Measurements from ENCODE around the gene GPR12.
"Not testable (repeated sequence)": the region's sequence is repeated elsewhere in the genome, so short reads cannot be mapped to it uniquely, and the experiment has no call there.

DNA sequence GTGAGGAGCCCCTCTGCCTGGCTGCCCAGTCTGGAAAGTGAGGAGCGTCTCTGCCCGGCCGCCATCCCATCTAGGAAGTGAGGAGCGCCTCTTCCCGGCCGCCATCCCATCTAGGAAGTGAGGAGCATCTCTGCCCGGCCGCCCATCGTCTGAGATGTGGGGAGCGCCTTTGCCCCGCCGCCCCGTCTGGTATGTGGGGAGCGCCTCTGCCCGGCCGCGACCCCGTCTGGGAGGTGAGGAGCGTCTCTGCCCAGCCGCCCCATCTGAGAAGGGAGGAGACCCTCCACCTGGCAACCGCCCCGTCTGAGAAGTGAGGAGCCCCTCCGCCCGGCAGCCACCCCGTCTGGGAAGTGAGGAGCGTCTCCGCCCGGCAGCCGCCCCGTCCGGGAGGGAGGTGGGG lies 37.0 kb downstream of the GPR12 start:
- TF ChIP-seq TAF1 (IDR thresholded peaks at IDR 0.05; ENCODE audit: low read depth, low read length); POLR2A (IDR thresholded peaks at IDR 0.05; ENCODE audit: low read depth, low read length); POLR2AphosphoS5 (IDR thresholded peaks at IDR 0.05; ENCODE audit: low read depth, low read length); SPI1 (IDR thresholded peaks at IDR 0.05; ENCODE audit: low read depth, low read length); PAX5 (IDR thresholded peaks at IDR 0.05; ENCODE audit: insufficient read depth, low read length, severe bottlenecking): not testable (repeated sequence)

All from GM12891 (cell line).